A549 (cell line): Measurements from ENCODE around the gene EVI5L. TPM values are rescaled to one million over a fixed set of nuclear protein-coding genes. Genes with fewer than 3 reads are reported as not detected.

Experiments used
- ATAC-seq, 2 experiments: fragments of 200-7000 bp in 1 of 2; fragments of >200 bp in 1 of 2; cut with Nextera tagmentation in 1 of 2; cut with Tn5 transposase in 1 of 2; 3 replicates each; pipeline versions ENCODE4 v1.8.0 to v1.9.1; 2018 to 2020; ENCODE audit warnings: mild to moderate bottlenecking in 1 of 2, moderate library complexity in 1 of 2
- CTCF ChIA-PET: fragments of 300-600 bp; sonication (Branson Sonifier 250); formaldehyde crosslinking; extraction: SDS; loops from one replicate; lab custom pipeline; 2021; ENCODE audit warnings: antibody characterized with exemption, inconsistent platforms; lab: Yijun Ruan, JAX
- POLR2A ChIA-PET: fragments of 350-600 bp; formaldehyde crosslinking; extraction: SDS; loops from one replicate; lab custom pipeline; 2021; ENCODE audit warnings: antibody characterized with exemption, inconsistent platforms; lab: Yijun Ruan, JAX
- DNase-seq, 2 experiments: peaks; one replicate each; pipeline versions ENCODE4 v3.0.0 to v3.0.0-alpha.2; 2011 to 2016; ENCODE audit warnings: low read depth in 1 of 2, low spot score in 1 of 2
- FAIRE-seq: peaks from 2 replicates; lab custom pipeline; 2011; peaks lifted over from hg19 to GRCh38; lab: Jason Lieb, UNC
- H3K27ac ChIP-seq, 2 experiments: fragments of >200 bp; sonication (Bioruptor Twin); formaldehyde crosslinking; 3 replicates each; pipeline ENCODE4 v1.5.1; 2016 to 2017
- H3K4me1 ChIP-seq: fragments of >200 bp; sonication (Bioruptor Twin); formaldehyde crosslinking; 3 replicates; pipeline ENCODE4 v1.6.1; 2016
- H3K4me2 ChIP-seq: fragments of >200 bp; sonication (Bioruptor Twin); formaldehyde crosslinking; 3 replicates; pipeline ENCODE4 v1.6.1; 2016
- H3K4me3 ChIP-seq: fragments of >200 bp; sonication (Bioruptor Twin); formaldehyde crosslinking; 3 replicates; pipeline ENCODE4 v1.5.1; 2016
- H3K9me3 ChIP-seq: fragments of >200 bp; sonication (Bioruptor Twin); formaldehyde crosslinking; 3 replicates; pipeline ENCODE4 v1.6.1; 2016
- ATOH8 ChIP-seq: fragments of 250-450 bp; sonication (Bioruptor Pico); IDR thresholded peaks from 2 replicates; pipeline ENCODE4 v1.5.0; 2020; ENCODE audit warnings: low read depth, mild to moderate bottlenecking, moderate library complexity
- CBX2 ChIP-seq: fragments of 200-600 bp; sonication (generic); IDR thresholded peaks from 2 replicates; pipeline ENCODE4 v1.6.1; 2016; ENCODE audit warnings: low read depth, mild to moderate bottlenecking, borderline replicate concordance
- CBX8 ChIP-seq: fragments of 200-600 bp; sonication (generic); IDR thresholded peaks from 2 replicates; pipeline ENCODE4 v1.6.1; 2016
- CEBPB ChIP-seq, 2 experiments: fragments of >200 bp in 1 of 2; sonication (Bioruptor Twin) in 1 of 2; formaldehyde crosslinking in 1 of 2; IDR thresholded peaks; 2 replicates each; pipeline ENCODE4 v1.6.1; 2012 to 2016
- CTCF ChIP-seq: fragments of >200 bp; sonication (Bioruptor Twin); formaldehyde crosslinking; IDR thresholded peaks from 3 replicates; pipeline ENCODE4 v1.5.1; 2016
- EP300 ChIP-seq, 2 experiments: fragments of >200 bp; sonication (Bioruptor Twin); formaldehyde crosslinking; IDR thresholded peaks; 2 replicates in 1 of 2; 3 replicates in 1 of 2; pipeline ENCODE4 v1.6.1; 2016 to 2017
- FOSL2 ChIP-seq, 2 experiments: fragments of 450-650 bp in 1 of 2; fragments of >200 bp in 1 of 2; sonication (Bioruptor Twin) in 1 of 2; formaldehyde crosslinking; IDR thresholded peaks; 2 replicates each; pipeline versions ENCODE4 v1.5.0 to v1.6.1; 2016 to 2020; ENCODE audit warnings: mild to moderate bottlenecking in 1 of 2, moderate library complexity in 1 of 2
- FOXS1 ChIP-seq: fragments of 250-450 bp; sonication (Bioruptor Pico); IDR thresholded peaks from 2 replicates; pipeline ENCODE4 v1.5.0; 2020; ENCODE audit warnings: mild to moderate bottlenecking, moderate library complexity
- GATA3 ChIP-seq: IDR thresholded peaks from 2 replicates; pipeline ENCODE4 v1.6.1; 2012; ENCODE audit warnings: borderline replicate concordance
- HDAC2 ChIP-seq: fragments of 200-600 bp; sonication (generic); IDR thresholded peaks from 2 replicates; pipeline ENCODE4 v1.6.1; 2016
- HMGXB4 ChIP-seq: fragments of 250-450 bp; sonication (Bioruptor Pico); IDR thresholded peaks from 2 replicates; pipeline ENCODE4 v1.5.0; 2021; ENCODE audit warnings: mild to moderate bottlenecking, moderate library complexity, borderline replicate concordance
- JUN ChIP-seq, 2 experiments: fragments of >200 bp; sonication (Bioruptor Twin); formaldehyde crosslinking; IDR thresholded peaks; 2 replicates in 1 of 2; 3 replicates in 1 of 2; pipeline ENCODE4 v1.6.1; 2016 to 2017
- KDM5A ChIP-seq: fragments of 200-600 bp; sonication (generic); IDR thresholded peaks from 2 replicates; pipeline ENCODE4 v1.6.1; 2016; ENCODE audit warnings: antibody characterized with exemption, mild to moderate bottlenecking
- MAFK ChIP-seq: fragments of 450-650 bp; IDR thresholded peaks from 2 replicates; pipeline ENCODE4 v1.6.1; 2014; ENCODE audit not compliant: partially characterized antibody
- MAX ChIP-seq: IDR thresholded peaks from 2 replicates; pipeline ENCODE4 v1.6.1; 2012
- NR3C1 ChIP-seq: fragments of >200 bp; sonication (Bioruptor Twin); formaldehyde crosslinking; IDR thresholded peaks from 3 replicates; pipeline ENCODE4 v1.6.1; 2017
- PHF8 ChIP-seq: fragments of 200-600 bp; sonication (generic); IDR thresholded peaks from 2 replicates; pipeline ENCODE4 v1.6.1; 2016; ENCODE audit warnings: low read depth, mild to moderate bottlenecking, antibody characterized with exemption, moderate library complexity, borderline replicate concordance
- POLR2AphosphoS2 ChIP-seq: conservative IDR thresholded peaks from 2 replicates; pipeline ENCODE4 v1.6.1; 2012; ENCODE audit warnings: low read length, improper control_type of control experiment, inconsistent platforms
- RARB ChIP-seq: fragments of 250-450 bp; sonication (Bioruptor Pico); IDR thresholded peaks from 2 replicates; pipeline ENCODE4 v1.8.0; 2021; ENCODE audit warnings: mild to moderate bottlenecking, moderate library complexity
- RFX5 ChIP-seq: fragments of 450-650 bp; IDR thresholded peaks from 2 replicates; pipeline ENCODE4 v1.7.1; 2014; ENCODE audit warnings: antibody characterized with exemption, mild to moderate bottlenecking, moderate library complexity
- SREBF2 ChIP-seq: fragments of 450-650 bp; IDR thresholded peaks from 2 replicates; pipeline ENCODE4 v1.6.1; 2014; ENCODE audit warnings: mild to moderate bottlenecking, moderate library complexity
- TP53 ChIP-seq: fragments of 250-450 bp; sonication (Bioruptor Pico); IDR thresholded peaks from 2 replicates; pipeline ENCODE4 v1.5.0; 2021; ENCODE audit warnings: mild to moderate bottlenecking, moderate library complexity
- USF2 ChIP-seq: fragments of 450-650 bp; IDR thresholded peaks from 2 replicates; pipeline ENCODE4 v1.6.1; 2014; ENCODE audit warnings: antibody characterized with exemption
- ZFP36 ChIP-seq: fragments of 450-650 bp; IDR thresholded peaks from 2 replicates; pipeline ENCODE4 v1.6.1; 2014; ENCODE audit warnings: borderline replicate concordance; ENCODE audit not compliant: partially characterized antibody
- ZNF302 ChIP-seq: fragments of 250-450 bp; sonication (Bioruptor Pico); IDR thresholded peaks from 2 replicates; pipeline ENCODE4 v1.9.0; 2021; ENCODE audit warnings: inconsistent platforms, mild to moderate bottlenecking, moderate library complexity
- ZSCAN20 ChIP-seq: fragments of 250-450 bp; sonication (Bioruptor Pico); IDR thresholded peaks from 2 replicates; pipeline ENCODE4 v1.8.0; 2022; ENCODE audit warnings: mild to moderate bottlenecking, moderate library complexity
- WGBS: methylation state at CpG from one replicate; pipeline ENCODE4 v1.1.6; 2017; ENCODE audit errors: missing lambda C conversion rate; 5-methylcytosine and 5-hydroxymethylcytosine counted together
- polyA plus RNA-seq, 4 experiments: library from polyadenylated mRNA; depleted of rRNA in 3 of 4; stranded (reverse); fragments of >200 nt; fragmentation: RNase III in 1 of 4; extraction: RNeasy Plus Mini Kit Qiagen cat#74134 plus additional on column Dnase treatment in 1 of 4; gene quantifications; 2 replicates in 3 of 4; 3 replicates in 1 of 4; pipeline ENCODE4 v1.2.3, GENCODE V29; 2011 to 2017

Gene EVI5L
- polyA plus RNA-seq, 2 of the 4 experiments (the other 2 are of a cell fraction) = 1.2 to 1.8 TPM

- Histone ChIP-seq H3K4me3 (no peak overlapping the region), H3K4me1 (peaks cover 7% of the 10 kb centered on the region; the same call in 2 of the 3 replicates), H3K9me3 (0 out of 3 replicates have a peak, but pooled peaks cover 4% of the 10 kb centered on the region), H3K4me2 (no peak overlapping the region), H3K27ac (no peak overlapping the region)
- 14% methylated on average over 12 of the region's 12 CpGs for WGBS
- no peak for ATAC-seq
- POLR2A ChIA-PET = no interaction called here
- FAIRE-seq = no peak
- CTCF ChIA-PET = interaction anchor here (0.5 to 1.5 kb wide), 3 partner anchors 43 to 213 kb away, joined by 3 to 4 read pairs (median 3); no protein-coding TSS in a partner anchor
- TF ChIP-seq ZSCAN20 (CRISPR knock-in tag) (no peak), NR3C1 (no peak), HMGXB4 (CRISPR knock-in tag) (no peak), JUN (IDR thresholded peaks at IDR 0.05) (no peak), MAX (no peak), FOSL2 (IDR thresholded peaks at IDR 0.05) (no peak), FOSL2 (CRISPR knock-in tag; IDR thresholded peaks at IDR 0.05) (no peak), KDM5A (no peak), HDAC2 (no peak), RARB (no peak), FOXS1 (CRISPR knock-in tag) (no peak)
- peak in 1 of 2 experiments; percentile 8 for DNase-seq
These were observed 48.9 kb upstream of the EVI5L start for GRCh38 chr19:7781157-7781556.

GRCh38 chr19:7783991-7784423 lies 46.0 kb upstream of the EVI5L start:
- Histone ChIP-seq H3K27ac (no peak overlapping the region), H3K4me1 (peaks cover 7% of the 10 kb centered on the region; the same call in 2 of the 3 replicates), H3K4me2 (peak overlapping the region; percentile 31; the same call in 1 of the 3 replicates), H3K4me3 (no peak overlapping the region), H3K9me3 (0 out of 3 replicates have a peak, but pooled peaks cover 4% of the 10 kb centered on the region)
- CTCF ChIA-PET = no interaction called here
- POLR2A ChIA-PET = no interaction called here
- WGBS = 2% methylated on average over 8 of the region's 8 CpGs
- FAIRE-seq (no peak), DNase-seq (peak; percentile 25 to 28), ATAC-seq (peak; percentile 50 to 62; a peak in 5 of 6 replicates)
- TF ChIP-seq SREBF2 = no peak
- no peak for TF ChIP-seq ZFP36
- peak; percentile 62 for TF ChIP-seq MAFK
- TF ChIP-seq CBX8 = no peak
- peak; percentile 54 to 65; a peak in 3 of 4 replicates for TF ChIP-seq CEBPB (IDR thresholded peaks at IDR 0.05)

- H3K4me2 ChIP-seq = no peak overlapping the region
- H3K27ac ChIP-seq = no peak overlapping the region
- ATAC-seq = no peak
- H3K9me3 ChIP-seq = 0 out of 3 replicates have a peak, but pooled peaks cover 4% of the 10 kb centered on the region
- no peak for FAIRE-seq
- TF ChIP-seq CEBPB (IDR thresholded peaks at IDR 0.05) = no peak
- TF ChIP-seq RFX5 = no peak
- no peak for TF ChIP-seq ZNF302 (CRISPR knock-in tag)
- H3K4me1 ChIP-seq = peaks cover 7% of the 10 kb centered on the region; the same call in 2 of the 3 replicates
- no peak overlapping the region for H3K4me3 ChIP-seq
- POLR2A ChIA-PET = no interaction called here
- CTCF ChIA-PET = interaction anchor here (2.5 kb wide), 1 partner anchor 15 kb away, joined by 10 read pairs; no protein-coding TSS in a partner anchor
- DNase-seq = no peak
These were observed 45.2 kb upstream of the EVI5L start for GRCh38 chr19:7784856-7785255.

- ATAC-seq (no peak), DNase-seq (no peak), FAIRE-seq (no peak)
- Histone ChIP-seq H3K4me2 (no peak overlapping the region), H3K27ac (no peak overlapping the region), H3K9me3 (0 out of 3 replicates have a peak, but pooled peaks cover 4% of the 10 kb centered on the region), H3K4me3 (no peak overlapping the region), H3K4me1 (peaks cover 7% of the 10 kb centered on the region; the same call in 2 of the 3 replicates)
- ChIA-PET CTCF (interaction anchor here (2.5 kb wide), 1 partner anchor 12 kb away, joined by 10 read pairs; no protein-coding TSS in a partner anchor), POLR2A (no interaction called here)
- WGBS = 33% methylated on average over 6 of the region's 10 CpGs
- TF ChIP-seq ATOH8 (CRISPR knock-in tag) (no peak), USF2 (no peak), MAFK (no peak), TP53 (CRISPR knock-in tag) (no peak), PHF8 (no peak), EP300 (IDR thresholded peaks at IDR 0.05) (no peak), GATA3 (no peak), KDM5A (no peak), CBX2 (no peak), POLR2AphosphoS2 (no peak), RARB (no peak), CTCF (no peak)
These were observed 42.9 kb upstream of the EVI5L start for GRCh38 chr19:7787141-7787540.
